Measurements from ENCODE around the gene CLDN22.
"Not testable (repeated sequence)": the region's sequence is repeated elsewhere in the genome, so short reads cannot be mapped to it uniquely, and the experiment has no call there.

CLDN22 gene

DNA sequence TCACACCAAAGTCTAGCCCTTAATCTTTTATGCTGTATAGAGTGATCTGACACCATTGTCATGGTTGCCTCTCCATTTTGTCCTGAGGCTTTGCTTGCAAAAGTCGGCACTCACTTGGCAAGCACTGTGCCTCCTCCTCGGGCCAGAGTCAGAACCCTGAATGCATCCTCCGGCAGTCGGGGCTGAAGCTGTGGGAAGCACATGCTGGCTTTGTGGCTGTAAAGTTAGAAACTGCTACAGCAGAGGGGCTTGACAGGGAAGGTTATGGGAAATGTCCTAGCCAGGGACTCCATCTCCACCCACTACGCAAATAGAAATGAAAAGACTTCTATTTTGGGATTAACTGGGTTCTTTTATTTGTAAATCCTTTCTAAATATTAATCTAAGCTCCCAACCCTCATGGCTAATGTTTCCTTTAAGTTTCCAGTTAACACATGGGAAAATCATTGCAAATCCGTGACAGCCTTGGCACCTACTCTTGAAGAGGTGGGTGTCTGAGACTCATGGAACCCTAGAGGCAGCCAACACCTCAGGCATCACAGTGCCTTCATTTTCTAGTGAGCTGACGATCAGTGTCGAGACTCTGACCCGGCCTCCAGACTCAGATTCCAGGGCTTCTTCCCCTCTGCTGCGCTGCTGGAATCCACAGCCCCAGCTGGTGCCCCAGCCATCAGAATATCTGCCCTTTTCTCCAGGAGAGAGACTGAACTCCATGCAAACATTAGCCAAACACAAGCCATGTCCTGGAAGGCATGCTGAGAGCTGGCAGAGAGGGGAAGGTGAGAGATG is 10.1 kb upstream of the CLDN22 start:
- Mint-ChIP-seq H3K27ac (no peak overlapping the region), H3K4me1 (peaks cover 26% of the 10 kb centered on the region), H3K36me3 (ENCODE audit: low read depth) (peaks cover 26% of the 10 kb centered on the region), H3K4me3 (no peak overlapping the region), H3K9me3 (peaks cover 32% of the 10 kb centered on the region), H3K27me3 (ENCODE audit: low read depth, poor library complexity) (peaks cover 3% of the 10 kb centered on the region)
- TF ChIP-seq, protein P1, sequence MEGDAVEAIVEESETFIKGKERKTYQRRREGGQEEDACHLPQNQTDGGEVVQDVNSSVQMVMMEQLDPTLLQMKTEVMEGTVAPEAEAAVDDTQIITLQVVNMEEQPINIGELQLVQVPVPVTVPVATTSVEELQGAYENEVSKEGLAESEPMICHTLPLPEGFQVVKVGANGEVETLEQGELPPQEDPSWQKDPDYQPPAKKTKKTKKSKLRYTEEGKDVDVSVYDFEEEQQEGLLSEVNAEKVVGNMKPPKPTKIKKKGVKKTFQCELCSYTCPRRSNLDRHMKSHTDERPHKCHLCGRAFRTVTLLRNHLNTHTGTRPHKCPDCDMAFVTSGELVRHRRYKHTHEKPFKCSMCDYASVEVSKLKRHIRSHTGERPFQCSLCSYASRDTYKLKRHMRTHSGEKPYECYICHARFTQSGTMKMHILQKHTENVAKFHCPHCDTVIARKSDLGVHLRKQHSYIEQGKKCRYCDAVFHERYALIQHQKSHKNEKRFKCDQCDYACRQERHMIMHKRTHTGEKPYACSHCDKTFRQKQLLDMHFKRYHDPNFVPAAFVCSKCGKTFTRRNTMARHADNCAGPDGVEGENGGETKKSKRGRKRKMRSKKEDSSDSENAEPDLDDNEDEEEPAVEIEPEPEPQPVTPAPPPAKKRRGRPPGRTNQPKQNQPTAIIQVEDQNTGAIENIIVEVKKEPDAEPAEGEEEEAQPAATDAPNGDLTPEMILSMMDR (IDR thresholded peaks at IDR 0.05), result no peak
- no peak for DNase-seq

DNA sequence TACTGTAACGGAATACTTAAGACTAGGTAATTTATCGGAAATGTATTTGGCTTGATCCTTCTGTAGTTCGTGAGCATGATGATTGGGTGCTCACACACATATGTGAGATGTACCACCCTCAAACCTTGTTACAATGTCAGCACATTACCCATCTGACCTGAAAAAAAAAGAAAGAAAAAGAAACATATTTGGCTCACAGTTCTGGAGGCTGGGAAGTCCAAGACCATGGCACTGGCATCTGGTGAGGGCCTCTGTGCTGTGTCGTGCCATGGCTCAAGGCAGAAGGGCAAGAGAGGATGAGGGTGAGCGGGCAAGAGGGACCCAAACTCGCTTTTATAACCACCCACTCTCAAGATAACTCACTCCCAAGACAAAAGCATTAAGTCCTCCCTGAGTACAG is 9.2 kb upstream of the CLDN22 start:
- Mint-ChIP-seq H3K4me3 (no peak overlapping the region), H3K9me3 (peaks cover 35% of the 10 kb centered on the region), H3K27ac (no peak overlapping the region), H3K36me3 (ENCODE audit: low read depth) (peaks cover 30% of the 10 kb centered on the region), H3K4me1 (peaks cover 26% of the 10 kb centered on the region), H3K27me3 (ENCODE audit: low read depth, poor library complexity) (peaks cover 3% of the 10 kb centered on the region)
- TF ChIP-seq, protein P1 (IDR thresholded peaks at IDR 0.05), result no peak
- no peak for DNase-seq

DNA sequence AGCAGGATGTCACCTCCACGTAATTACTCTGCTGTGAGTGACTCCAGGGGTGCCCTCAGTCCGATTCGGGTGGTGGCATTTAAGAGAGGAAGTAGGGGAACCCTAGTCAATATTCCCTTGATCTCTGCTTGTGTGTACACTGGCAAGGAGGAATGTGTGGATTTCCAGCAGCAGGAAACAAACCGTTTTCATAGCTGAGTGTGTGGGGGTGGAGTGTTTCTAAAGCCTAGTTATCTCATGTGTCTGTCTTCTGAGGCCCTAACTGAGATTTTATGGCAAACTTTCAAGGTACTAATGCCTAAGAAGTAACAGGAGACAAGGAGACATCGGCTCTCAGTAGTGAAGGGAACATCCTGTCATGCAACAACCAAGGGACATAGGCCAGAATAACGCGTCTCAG is 8.8 kb upstream of the CLDN22 start:
- Mint-ChIP-seq H3K27ac (peak overlapping the region; percentile 57), H3K9me3 (peaks cover 35% of the 10 kb centered on the region), H3K27me3 (ENCODE audit: low read depth, poor library complexity) (peaks cover 3% of the 10 kb centered on the region), H3K4me1 (peaks cover 22% of the 10 kb centered on the region), H3K4me3 (no peak overlapping the region), H3K36me3 (ENCODE audit: low read depth) (peaks cover 33% of the 10 kb centered on the region)
- DNase-seq, result no peak
- TF ChIP-seq, protein P1 (IDR thresholded peaks at IDR 0.05), result no peak

DNA sequence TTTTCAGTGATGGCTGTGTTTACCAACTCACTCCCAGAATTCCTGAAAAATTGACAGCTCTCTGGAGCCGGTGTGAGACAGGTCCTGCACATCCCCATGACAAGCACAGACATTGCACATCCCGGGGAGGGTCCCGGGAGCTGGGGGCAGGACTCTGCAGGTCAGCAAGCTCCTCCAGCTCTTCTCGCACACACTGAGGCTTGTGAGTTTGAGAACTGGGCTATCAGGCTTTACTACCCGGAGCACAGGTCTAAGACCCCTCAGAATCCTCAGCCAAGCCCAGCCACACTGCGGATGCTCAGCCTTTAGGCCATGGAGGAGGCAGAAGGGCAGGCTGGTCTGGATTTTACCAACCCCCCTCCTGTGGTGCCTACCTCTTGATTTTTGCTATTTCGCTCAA is 7.8 kb upstream of the CLDN22 start:
- TF ChIP-seq, protein P1 (IDR thresholded peaks at IDR 0.05), result no peak
- Mint-ChIP-seq H3K4me1 (peaks cover 16% of the 10 kb centered on the region), H3K4me3 (no peak overlapping the region)

DNA sequence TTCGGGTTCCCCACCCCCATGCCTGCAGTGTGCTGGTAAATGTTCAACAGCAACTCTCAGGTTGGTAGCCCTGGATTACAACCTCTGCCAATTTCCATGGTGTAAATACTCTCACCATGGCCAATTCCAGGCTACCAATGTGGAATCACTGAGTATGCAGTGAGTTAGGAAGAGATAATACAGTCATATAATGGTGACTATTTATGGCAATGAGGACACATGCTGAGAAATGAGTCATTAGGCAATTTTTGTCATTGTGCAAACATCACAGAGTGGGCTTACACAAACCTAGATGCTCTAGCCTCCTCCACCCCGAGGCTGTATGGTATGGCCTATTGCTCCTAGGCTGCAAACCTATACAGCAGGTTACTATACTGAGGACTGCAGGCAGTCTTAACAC is 6.8 kb upstream of the CLDN22 start:
- no peak overlapping the region for H3K4me3 Mint-ChIP-seq
- peaks cover 9% of the 10 kb centered on the region for H3K4me1 Mint-ChIP-seq
- H3K9me3 Mint-ChIP-seq, result peaks cover 35% of the 10 kb centered on the region
- H3K27ac Mint-ChIP-seq, result no peak overlapping the region
- DNase-seq, result no peak
- TF ChIP-seq, protein P1 (IDR thresholded peaks at IDR 0.05), result no peak
- H3K27me3 Mint-ChIP-seq (ENCODE audit: low read depth, poor library complexity), result no peaks in the 10 kb centered on the region
- peaks cover 53% of the 10 kb centered on the region for H3K36me3 Mint-ChIP-seq (ENCODE audit: low read depth)

More for the DNA sequence above, 7.8 kb upstream of the CLDN22 start:
- Mint-ChIP-seq H3K9me3 (peaks cover 35% of the 10 kb centered on the region), H3K27ac (no peak overlapping the region), H3K36me3 (ENCODE audit: low read depth) (peaks cover 43% of the 10 kb centered on the region), H3K27me3 (ENCODE audit: low read depth, poor library complexity) (peaks cover 2% of the 10 kb centered on the region)
- DNase-seq, result no peak

DNA sequence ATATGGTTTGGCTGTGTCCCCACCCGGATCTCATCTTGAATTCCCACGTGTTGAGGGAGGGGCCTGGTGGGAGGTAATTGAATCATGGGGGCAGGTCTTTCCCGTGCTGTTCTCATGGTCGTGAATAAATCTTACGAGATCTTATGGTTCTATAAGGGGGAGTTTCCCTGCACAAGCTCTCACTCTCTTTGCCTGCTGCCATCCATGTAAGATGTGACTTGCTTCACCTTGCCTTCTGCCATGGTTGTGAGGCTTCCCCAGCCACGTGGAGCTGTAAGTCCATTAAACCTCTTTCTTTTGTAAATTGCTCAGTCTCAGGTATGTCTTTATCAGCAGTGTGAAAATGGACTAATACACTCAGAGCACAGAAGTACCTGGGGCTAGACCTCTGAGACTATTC is 6.3 kb upstream of the CLDN22 start:
- H3K4me3 Mint-ChIP-seq; H3K27ac Mint-ChIP-seq; H3K27me3 Mint-ChIP-seq (ENCODE audit: low read depth, poor library complexity); DNase-seq; H3K4me1 Mint-ChIP-seq: not testable (repeated sequence)
- H3K9me3 Mint-ChIP-seq, result peaks cover 35% of the 10 kb centered on the region
- peaks cover 57% of the 10 kb centered on the region for H3K36me3 Mint-ChIP-seq (ENCODE audit: low read depth)

Data from nephron progenitor cell (in vitro differentiated cells).